ENCODE results near the gene EPS8L2. TPM values are rescaled to one million over a fixed set of nuclear protein-coding genes. Genes with fewer than 3 reads are reported as not detected.

EPS8L2 gene
- total and polyA plus RNA-seq, 10 of the 15 experiments (the other 5 are each of a cell fraction or from before 2014, with no cell fraction given) = 0.76 to 20.0 (median 9.7) TPM

- RAD21 ChIA-PET (ENCODE audit: unreplicated experiment) = no interaction called here
- ATAC-seq = no peak
- Histone ChIP-seq H3K36me3 (ENCODE audit: control insufficient read depth in 2 of 2, insufficient read depth in 2 of 2, low read length in 1 of 2) (peaks cover 5 to 10% of the 10 kb centered on the region in 2 experiments; a peak in 3 of 4 replicates), H3K4me3 (no peak overlapping the region), H3K27me3 (replicated peaks in 1 of 2; ENCODE audit: control insufficient read depth in 2 of 2, insufficient read depth in 2 of 2, low read length in 1 of 2) (no peaks in the 10 kb centered on the region), H4K20me1 (ENCODE audit: control insufficient read depth, insufficient read depth) (no peaks in the 10 kb centered on the region), H3K9ac (ENCODE audit: control insufficient read depth, insufficient read depth, low read length) (no peak overlapping the region), H2AFZ (ENCODE audit: control insufficient read depth, low read depth, low read length) (no peak overlapping the region), H3K4me2 (ENCODE audit: control insufficient read depth, insufficient read depth) (no peak overlapping the region), H3K9me3 (replicated peaks; ENCODE audit: control insufficient read depth, insufficient read depth, low read length) (no peaks in the 10 kb centered on the region), H3K4me1 (ENCODE audit: control insufficient read depth, insufficient read depth, low read length) (no peaks in the 10 kb centered on the region; the same call in 1 of the 2 replicates), H3K27ac (ENCODE audit: control insufficient read depth, insufficient read depth) (no peak overlapping the region), H3K79me2 (ENCODE audit: control insufficient read depth, insufficient read depth, low read length) (no peaks in the 10 kb centered on the region)
- in situ Hi-C loops (cut with MboI) (loop anchor here (10.0 kb wide), 1 partner anchor 59 kb away; no protein-coding TSS in a partner anchor), intact Hi-C loops (cut with micrococcal nuclease; ENCODE audit: unreplicated experiment) (no loop called here)
- POLR2A ChIA-PET = no interaction called here
- BruUV-seq (replicated peaks) = no TSS peak
- SMC1A ChIA-PET (ENCODE audit: uncharacterized antibody, unreplicated experiment) = no interaction called here
- DNase-seq (ENCODE audit: low read depth, low spot score) = no peak
- no peak for FAIRE-seq
- no peak for TF ChIP-seq TCF7 (IDR thresholded peaks at IDR 0.05; ENCODE audit: borderline replicate concordance)
- no peak for TF ChIP-seq EED (IDR thresholded peaks at IDR 0.05; ENCODE audit: low read depth)
- TF ChIP-seq ATF7 (IDR thresholded peaks at IDR 0.05; ENCODE audit: low read depth) = no peak
- TF ChIP-seq SIN3A (IDR thresholded peaks at IDR 0.05; ENCODE audit: low read depth, low read length) = no peak
- TF ChIP-seq BMI1 (IDR thresholded peaks at IDR 0.05; ENCODE audit: borderline replicate concordance) = no peak
- no peak for TF ChIP-seq BCL11A (IDR thresholded peaks at IDR 0.05; ENCODE audit: low read depth, low read length)
- CTCF ChIA-PET = interaction anchor here (1.0 to 9.5 kb wide), 2 partner anchors 59 to 111 kb away, joined by 3 to 91 read pairs; no protein-coding TSS in a partner anchor
- 87% methylated on average over 11 of the region's 11 CpGs for WGBS (ENCODE audit: insufficient coverage, insufficient replicate concordance, low lambda C conversion rate, missing lambda C conversion rate)
Measured at GRCh38 chr11:665704-666281, 40.2 kb upstream of the EPS8L2 start.

GRCh38 chr11:673866-674265 lies 32.2 kb upstream of the EPS8L2 start:
- no TSS peak for BruUV-seq (replicated peaks)
- H3K79me2 ChIP-seq (ENCODE audit: control insufficient read depth, insufficient read depth, low read length) = no peaks in the 10 kb centered on the region
- no peak for TF ChIP-seq ZNF687 (IDR thresholded peaks at IDR 0.05)
- FAIRE-seq = no peak
- H3K27ac ChIP-seq (ENCODE audit: control insufficient read depth, insufficient read depth) = no peak overlapping the region
- no peak overlapping the region for H3K4me2 ChIP-seq (ENCODE audit: control insufficient read depth, insufficient read depth)
- SMC1A ChIA-PET (ENCODE audit: uncharacterized antibody, unreplicated experiment) = interaction anchor here (1.2 kb wide), 1 partner anchor 23 kb away, joined by 3 read pairs; no protein-coding TSS in a partner anchor
- H3K9ac ChIP-seq (ENCODE audit: control insufficient read depth, insufficient read depth, low read length) = no peak overlapping the region
- H2AFZ ChIP-seq (ENCODE audit: control insufficient read depth, low read depth, low read length) = no peak overlapping the region
- no peak overlapping the region for H3K4me3 ChIP-seq
- CTCF ChIA-PET = interaction anchor here (0.6 to 2.8 kb wide), 4 partner anchors 12 to 92 kb away, joined by 3 to 17 read pairs (median 4); no protein-coding TSS in a partner anchor
- in situ Hi-C loops (cut with MboI) (no loop called here), intact Hi-C loops (cut with micrococcal nuclease; ENCODE audit: unreplicated experiment) (no loop called here)
- no peak for DNase-seq (ENCODE audit: low read depth, low spot score)
- H3K27me3 ChIP-seq (replicated peaks in 1 of 2; ENCODE audit: control insufficient read depth in 2 of 2, insufficient read depth in 2 of 2, low read length in 1 of 2) = no peaks in the 10 kb centered on the region
- H3K4me1 ChIP-seq (ENCODE audit: control insufficient read depth, insufficient read depth, low read length) = no peaks in the 10 kb centered on the region
- ATAC-seq = no peak
- H3K36me3 ChIP-seq (ENCODE audit: control insufficient read depth in 2 of 2, insufficient read depth in 2 of 2, low read length in 1 of 2) = peaks cover 6 to 9% of the 10 kb centered on the region in 2 experiments; a peak in 3 of 4 replicates
- RAD21 ChIA-PET (ENCODE audit: unreplicated experiment) = interaction anchor here (1.0 kb wide), 1 partner anchor 52 kb away, joined by 5 read pairs; no protein-coding TSS in a partner anchor
- 98% methylated on average over 8 of the region's 8 CpGs for WGBS (ENCODE audit: insufficient coverage, insufficient replicate concordance, low lambda C conversion rate, missing lambda C conversion rate)
- no peaks in the 10 kb centered on the region for H4K20me1 ChIP-seq (ENCODE audit: control insufficient read depth, insufficient read depth)
- POLR2A ChIA-PET = interaction anchor here (1.6 kb wide), 1 partner anchor 13 kb away, joined by 3 read pairs; no protein-coding TSS in a partner anchor
- H3K9me3 ChIP-seq (replicated peaks; ENCODE audit: control insufficient read depth, insufficient read depth, low read length) = no peaks in the 10 kb centered on the region

All from GM12878 (cell line).